NCI-H1105 (cell line): ENCODE results near the gene KCTD1.

Experiments used
- DNase-seq: peaks from one replicate; lab custom pipeline; 2025; lab: John Stamatoyannopoulos, UW

The KCTD1 gene

DNA sequence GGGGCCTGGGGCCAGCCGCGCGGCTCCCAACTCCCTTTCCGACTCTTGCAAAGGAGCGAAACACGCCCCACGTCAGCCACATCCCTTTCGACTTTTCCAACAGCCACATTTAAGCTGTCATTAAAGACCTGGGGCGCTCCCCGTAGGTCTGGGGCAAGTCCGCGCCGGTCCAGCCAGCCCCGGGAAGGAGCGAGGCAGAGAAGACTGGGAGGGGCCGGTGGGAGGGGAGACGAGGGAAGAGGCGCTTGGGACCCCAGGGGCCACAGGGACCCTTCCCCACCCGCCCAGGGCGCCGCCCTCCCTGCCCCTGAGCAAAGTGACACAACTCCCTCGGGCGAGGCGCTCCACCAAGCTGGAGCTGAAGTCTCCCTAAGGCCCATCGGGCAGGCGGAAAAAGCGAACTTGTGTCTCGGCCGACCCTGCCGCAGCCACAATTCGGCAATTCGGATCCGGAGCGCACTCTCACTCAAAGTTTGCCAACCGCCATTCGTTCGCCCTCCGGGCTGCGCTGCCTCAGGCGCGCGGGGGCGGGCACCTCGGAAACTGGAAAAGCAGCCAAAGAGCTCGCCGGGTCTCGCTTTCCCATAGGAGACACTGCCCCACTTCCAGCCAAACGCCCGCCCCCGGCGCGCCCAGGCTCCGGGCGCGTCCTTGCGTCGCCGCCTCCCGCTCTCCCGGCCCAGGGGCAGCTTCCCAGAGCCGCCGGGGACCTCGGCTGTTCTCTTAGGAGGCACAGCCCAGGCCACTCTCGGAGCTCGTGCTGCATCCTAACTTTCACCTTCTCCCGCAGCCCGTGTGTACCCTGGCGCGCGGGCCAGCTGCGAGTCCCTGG, 1.1 kb upstream of the KCTD1 start:
- peak; percentile 70 for DNase-seq

DNA sequence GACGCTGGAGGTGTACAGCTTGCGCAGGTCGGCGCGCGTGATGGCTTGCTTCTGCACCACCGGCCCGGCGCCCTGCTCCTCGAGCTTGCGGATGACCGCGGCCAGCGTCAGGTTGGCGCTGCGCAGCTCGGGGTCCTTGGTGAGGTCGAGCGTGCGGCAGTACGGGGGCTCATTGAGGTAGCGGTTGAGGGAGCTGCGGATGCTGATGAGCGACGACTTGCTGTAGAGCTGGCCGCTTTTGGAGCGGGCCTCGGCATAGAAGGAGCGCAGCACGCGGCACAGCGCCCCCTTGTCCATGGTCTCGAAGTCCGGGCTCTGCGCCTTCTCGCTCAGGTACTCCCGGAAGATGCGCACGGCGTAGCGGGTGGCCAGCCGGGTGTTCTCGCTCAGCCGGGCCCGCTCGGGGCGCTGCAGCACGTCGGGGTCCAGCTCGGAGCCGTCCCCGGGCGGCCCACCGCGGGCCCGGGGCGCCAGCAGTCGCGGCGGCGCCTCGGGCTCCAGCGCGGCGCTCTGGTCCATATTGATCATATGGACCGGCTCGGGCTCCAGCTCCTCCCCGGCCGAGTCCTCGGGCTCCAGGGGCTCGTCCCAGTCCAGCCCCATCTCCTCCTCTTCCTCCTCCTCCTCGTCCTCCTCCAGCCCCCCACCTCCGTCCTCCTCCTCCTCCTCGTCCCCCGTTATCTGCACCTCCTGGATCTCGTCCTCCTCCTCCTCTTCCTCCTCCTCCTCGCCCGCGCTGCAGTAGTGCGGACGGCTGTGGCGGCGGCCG, 523 bp downstream of the KCTD1 start:
- no peak for DNase-seq

DNA sequence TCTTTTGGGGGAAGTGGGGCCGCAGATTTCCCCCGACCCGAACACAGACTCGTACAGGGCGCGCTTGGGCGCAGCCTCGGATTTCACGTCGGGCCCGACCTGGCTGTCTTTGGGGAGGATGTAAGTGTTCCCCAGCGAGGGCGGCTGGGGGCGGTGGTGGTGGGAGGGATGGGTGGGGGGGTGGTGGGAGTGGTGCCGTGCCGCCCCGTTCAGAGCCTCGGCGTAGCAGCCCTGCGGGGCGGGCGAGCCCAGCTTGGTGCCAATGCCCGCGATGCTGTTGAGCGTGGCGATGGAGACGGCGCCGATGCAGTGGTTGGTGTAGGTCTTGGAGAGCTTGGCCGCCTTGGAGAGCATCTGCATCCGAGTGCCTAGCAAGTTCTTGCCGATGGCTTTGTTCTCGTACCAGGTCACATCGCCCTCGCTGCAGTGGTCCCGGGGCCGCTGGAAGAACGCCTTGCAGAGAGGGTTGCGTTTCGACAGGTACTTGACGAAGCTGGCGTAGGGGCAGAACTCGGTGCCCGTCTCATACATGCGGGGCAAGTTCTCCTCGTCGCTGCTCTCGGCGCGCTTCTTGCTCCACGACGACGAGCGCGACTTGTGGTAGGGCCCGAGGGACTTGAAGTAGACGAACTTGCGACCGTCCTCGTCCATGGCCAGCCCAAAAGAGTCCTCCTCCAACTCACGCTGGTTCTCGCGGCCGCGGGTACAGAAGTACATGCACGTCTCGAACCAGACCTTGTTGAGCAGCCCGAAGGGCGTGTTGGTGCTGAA, 1.3 kb downstream of the KCTD1 start:
- no peak for DNase-seq

DNA sequence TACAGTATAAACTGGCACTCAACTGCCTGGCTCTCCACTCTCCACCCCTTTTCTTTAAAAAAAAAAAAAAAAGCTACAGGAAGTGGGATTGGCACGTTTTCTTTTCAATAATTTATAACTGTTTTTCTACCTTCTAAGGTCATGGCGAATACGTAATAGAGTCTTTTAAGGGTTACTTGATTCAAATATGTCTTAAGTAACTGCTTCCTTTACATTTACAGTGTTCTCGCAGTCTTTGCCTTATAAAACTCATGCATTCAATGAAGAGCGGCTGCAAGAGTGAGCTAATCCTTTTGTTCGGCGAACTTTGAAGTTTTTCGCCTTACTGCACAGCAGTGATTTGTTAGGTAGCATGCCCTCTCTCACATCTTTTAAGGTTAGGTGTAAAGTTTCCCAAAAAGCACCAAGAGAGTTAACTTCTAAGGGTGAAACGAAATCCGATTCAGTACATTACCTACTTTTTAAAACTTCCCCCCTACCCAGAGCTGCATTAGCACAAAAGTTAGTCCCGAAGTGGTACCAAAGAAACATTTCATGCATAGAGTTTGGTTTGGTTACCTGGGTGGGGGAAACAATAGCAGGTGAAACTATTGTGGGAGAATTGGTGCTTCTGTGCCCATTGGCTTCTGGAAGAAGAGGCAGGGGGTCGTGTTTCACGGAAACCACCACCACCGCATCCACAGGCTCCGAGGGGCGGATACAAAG, 2.0 kb downstream of the KCTD1 start:
- no peak for DNase-seq

DNA sequence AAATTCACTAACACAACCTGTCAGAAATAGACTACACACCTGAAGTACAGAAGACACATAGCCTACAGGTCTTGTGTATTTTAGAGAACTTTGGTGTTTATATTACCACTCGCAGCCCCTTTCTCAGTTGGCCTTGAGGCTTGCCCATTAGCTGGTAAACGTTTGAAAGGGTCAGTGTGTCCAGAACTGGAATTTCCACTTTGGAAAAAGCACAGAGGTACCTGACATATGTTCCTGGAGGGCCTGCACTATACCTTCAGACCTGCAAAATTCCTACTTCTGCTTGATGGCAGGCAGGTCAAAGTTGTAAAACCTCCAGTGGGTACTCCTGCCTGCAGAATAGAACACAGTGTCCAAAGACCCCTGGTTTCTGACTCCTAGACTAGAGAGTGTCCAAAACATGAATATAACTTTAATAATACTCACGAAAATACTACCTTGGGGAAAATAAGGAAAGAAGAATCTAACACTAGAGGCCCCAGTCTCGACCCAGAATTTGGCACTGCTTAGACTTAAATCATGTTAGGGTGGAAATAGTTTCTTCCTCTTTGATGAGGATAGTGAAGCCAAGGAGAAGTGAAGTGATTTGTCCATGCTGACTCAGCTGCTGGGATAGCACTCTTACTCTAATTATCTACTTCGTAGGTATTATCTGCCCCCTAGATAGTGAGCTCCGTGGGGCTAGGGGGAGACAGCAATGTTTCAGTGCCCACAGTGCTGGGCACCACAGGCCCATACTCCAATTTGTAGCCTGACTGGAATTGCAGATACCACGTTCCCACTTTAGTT, 2.8 kb downstream of the KCTD1 start:
- DNase-seq: no peak

DNA sequence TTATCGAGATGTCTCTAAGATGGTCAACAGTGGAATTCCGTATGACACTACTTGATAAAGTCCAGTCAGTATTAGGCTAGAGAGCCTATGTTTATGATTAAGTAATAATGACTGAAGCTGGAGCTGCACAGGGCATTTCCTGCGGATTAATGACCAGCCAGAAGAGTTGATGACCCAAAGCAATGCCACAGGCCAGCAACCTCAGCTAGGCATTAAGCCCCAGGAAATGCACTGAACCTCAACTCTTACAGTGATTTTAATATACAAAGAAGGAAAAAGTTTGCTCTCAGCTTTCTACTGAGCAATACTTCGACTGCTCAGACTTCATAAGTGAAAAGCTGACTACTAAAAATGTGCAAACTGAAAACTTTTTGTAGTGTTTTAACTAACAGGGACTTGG, 3.9 kb downstream of the KCTD1 start:
- no peak for DNase-seq

DNA sequence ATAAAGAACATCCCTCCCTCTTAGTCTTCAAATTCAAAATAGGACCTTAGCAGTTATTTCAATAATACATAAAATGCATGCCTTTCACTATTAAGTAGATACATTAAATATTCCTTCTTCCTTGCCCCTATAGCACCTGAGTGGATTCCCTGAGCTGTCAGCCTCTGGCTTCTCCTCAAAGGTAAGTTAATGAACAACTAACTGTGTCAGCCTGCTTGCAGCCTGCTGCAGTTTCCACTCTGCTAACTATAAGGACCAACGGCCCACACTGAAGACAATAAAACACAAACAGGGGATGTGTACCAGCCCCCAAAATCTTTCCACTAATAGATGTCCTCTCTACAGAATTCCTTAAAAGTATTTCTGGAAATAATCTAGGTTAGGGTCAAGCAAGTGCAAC, 5.0 kb downstream of the KCTD1 start:
- DNase-seq: no peak

DNA sequence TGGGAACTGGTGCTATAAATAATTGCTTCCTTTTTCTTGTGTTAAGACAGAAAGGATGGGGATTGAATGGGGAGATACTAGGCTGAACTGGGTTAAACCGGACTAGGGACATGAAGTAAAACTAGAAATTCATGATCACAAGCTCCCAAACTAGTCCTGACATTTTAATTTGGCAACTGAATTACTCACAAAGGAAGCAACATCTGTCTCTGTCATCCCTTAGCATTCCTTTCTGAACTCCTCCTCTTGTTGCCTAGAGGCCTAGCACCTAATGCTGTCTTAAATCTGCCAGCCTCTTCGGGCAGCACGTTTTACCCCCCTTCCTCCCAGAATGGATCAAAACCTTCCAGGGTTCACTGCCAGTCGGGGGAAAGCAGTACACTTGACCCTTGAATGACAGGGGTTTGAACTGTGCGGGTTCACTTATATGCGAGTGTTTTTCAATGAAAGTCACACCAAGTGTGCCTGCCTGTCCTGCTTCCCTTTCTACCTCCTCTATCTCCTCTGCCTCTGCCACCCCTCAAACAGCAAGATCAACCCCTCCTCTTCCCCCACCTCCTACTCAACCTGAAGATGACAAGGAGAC, 8.2 kb downstream of the KCTD1 start:
- DNase-seq: no peak

DNA sequence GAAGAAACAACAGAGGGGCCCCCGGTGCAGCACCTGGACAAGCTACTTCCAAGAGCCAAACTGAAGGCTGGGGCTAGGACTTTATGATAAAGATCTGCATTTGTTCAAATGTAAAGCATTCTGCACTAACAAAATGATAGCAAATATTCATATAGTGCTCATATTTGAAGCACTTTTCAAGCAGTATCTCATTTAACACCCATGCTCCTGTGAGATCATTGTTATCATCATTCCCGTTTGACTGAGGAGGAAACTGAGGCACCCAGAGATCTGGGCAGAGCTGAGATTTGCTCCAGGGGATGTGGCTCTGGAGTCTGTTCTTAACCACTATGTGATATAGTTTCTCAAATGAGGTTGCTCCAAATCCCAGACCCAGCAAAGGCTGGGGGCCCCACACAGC, 9.8 kb downstream of the KCTD1 start:
- no peak for DNase-seq

DNA sequence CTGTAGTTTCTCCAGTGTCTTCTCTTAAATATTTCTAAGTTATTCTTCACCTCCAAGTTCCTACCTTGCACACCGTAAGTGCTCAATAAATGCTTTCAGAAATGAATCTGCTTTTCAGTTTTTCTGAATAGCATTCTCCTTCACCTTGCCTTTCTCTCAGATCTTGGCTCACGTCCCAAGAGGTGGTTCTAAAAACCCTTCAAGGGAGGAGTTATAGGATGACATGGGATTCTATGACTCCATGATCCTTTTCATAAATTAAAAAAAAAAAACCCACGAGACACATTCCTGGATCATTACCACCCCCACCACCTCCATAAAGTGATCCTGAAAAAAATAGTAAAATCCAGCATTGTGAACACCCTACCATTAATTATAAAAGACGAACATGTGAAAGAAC, 11.7 kb downstream of the KCTD1 start:
- no peak for DNase-seq

DNA sequence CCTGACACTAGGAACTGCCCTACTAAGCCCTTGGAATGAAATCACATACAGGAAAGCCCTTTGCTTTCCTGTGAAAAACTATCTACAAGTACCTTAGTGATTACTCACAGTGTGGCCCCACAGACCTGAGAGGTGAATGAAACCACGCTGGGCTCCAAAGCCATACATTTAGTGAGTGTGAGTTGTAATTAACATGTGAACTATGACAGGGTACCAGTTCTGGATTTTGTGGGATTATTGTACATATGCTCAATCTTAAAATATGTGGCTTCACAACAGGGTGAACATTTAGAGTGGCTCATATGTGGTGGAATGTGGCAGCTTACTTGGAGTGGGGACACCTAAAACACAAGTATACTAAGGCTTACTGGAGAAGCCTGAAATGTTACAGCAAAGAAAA, 12.3 kb downstream of the KCTD1 start:
- DNase-seq: no peak

DNA sequence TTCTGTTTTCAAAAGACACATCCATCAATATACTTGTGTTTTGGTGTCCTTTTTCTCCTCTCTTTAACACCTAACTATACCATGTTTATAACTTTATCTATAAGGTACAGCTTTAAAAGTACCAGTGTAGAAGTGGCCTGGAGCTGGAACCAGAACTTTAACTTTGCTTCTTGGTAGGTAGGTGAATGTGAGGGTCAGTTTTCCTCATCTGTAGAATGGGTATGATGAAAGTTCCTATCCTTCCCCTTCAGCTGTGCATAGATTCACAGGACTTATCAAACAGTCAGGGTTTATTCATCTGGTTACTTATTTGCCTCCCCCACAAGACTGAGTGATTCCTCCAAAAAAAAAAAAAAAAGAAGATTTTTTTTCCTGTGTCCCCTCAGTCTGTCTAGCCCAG, 12.7 kb downstream of the KCTD1 start:
- no peak for DNase-seq

DNA sequence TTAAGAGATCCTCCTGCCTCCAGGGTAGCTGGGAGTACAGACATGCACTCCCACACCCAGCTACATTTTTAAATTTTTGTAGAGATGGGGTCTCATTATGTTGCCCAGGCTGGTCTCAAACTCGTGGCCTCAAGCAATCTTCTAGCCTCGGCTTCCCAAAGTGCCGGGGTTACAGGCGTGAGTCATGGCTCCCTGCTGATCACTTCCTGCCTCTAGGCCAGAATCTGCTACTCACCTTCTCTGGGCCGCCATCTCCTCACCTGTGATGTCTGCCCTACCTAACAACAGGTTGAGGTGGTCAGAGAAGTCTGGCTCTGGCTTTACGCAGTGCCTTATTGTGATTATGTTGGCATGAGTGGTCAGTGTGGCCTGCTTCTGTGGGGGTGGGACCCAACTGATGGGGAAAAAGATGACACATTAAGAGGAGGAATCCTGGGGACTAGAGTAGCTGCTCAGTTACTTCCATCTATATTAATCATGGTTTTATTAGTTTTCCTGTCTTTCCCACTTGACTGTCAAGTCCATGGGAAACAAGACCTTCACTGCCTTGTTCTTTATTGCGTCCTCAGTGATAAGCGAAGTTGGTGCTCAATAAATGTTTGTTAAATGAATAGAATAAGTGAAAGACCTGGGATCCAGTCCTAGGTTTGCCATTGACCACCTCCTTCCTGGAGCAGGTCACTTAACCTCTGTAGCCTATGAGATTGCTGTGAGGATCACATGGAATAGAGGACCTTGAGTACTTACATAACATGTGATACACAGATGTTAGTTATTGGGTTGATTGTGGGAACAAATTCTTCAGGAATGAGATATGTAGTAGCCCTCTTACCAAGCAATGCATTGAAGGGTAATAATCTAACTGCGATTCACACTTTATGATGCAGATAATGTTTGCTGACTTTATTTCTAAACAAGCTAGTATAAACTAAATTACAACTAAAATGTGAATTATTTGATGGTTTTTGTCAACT, 15.7 kb downstream of the KCTD1 start:
- no peak for DNase-seq

DNA sequence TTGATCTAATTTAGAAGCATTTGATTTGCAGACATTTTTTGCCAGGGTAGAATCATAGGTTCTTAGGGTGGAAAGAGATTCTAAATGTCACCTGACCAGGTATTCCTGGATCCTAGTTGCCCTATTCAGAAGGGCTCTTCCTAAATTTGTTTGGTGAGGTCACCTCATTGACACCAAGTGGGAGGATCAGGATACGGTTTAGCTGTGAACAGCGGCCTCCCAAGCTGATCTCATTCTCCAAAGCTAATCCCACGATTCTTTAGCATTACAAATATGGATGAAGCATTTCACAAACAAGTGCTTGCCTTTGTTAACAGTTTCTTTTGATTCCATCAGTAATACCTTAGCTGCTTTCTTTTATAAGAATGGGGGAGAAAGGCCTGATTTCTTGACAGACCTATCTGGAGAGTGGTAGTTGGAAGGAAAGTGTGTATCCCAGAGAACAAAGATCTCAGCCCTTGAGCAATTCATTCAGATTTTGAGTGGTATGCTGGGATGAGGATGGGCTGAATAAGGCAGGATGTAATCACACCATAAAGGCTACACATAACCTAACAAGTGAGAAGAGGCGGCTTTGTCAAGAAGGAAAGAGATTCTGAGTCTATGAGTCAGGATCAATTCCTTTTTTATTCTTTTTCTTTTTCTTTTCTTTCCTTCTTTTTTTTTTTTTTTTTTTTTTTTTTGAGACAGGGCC, 16.6 kb downstream of the KCTD1 start:
- DNase-seq: no peak

DNA sequence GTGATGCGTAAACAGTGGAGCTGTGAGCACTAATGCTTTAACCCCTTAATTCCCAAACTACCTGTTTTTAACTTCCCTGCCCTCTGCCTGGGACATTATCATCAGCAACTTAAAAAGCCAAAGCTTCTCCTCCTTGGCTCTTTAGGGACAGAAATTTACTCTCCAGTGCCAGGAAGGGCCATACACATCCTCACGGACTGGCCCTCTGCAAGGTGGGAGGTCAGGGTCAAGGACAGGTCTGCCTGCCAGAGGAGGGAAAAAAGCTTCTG, 21.5 kb downstream of the KCTD1 start:
- DNase-seq: no peak

DNA sequence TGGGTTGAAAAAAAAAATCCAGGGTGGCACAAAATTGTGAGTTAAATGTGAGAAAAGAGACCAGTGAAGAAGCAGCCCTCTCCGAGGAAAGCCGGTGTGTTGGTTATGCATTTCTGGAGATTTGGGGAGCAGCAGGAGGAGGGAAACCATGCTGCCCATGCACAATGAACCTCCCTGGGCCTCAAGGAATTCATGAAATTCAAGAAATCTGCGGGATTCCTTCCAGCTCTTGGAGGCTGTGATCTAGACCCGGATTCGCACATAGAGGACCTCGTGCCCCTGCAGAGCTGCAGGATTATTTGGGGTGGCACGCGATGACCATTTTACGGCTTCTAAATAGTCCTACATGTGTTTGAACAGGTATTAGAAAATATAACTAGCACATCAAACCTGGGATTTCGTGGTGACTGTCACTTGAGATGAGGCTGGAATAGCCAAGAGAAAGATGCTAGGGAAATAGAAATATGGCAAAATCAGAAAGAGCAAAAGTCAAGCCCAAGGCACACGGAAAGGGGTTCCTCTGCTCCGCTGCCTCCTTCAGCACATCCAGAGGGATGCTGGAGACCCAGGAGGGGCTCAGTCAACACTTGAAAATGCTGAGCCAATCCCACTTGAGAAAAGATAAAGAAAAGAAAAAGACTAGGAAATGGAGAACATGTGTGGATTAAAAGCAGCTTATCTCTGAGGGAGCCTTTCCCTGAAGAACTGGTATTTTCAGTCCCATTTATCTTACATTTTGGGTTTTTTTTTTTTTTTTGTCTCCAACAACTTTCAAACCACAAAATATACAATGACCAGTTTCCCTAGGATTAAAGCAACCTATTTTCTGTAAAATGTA, 22.0 kb downstream of the KCTD1 start:
- DNase-seq: no peak

DNA sequence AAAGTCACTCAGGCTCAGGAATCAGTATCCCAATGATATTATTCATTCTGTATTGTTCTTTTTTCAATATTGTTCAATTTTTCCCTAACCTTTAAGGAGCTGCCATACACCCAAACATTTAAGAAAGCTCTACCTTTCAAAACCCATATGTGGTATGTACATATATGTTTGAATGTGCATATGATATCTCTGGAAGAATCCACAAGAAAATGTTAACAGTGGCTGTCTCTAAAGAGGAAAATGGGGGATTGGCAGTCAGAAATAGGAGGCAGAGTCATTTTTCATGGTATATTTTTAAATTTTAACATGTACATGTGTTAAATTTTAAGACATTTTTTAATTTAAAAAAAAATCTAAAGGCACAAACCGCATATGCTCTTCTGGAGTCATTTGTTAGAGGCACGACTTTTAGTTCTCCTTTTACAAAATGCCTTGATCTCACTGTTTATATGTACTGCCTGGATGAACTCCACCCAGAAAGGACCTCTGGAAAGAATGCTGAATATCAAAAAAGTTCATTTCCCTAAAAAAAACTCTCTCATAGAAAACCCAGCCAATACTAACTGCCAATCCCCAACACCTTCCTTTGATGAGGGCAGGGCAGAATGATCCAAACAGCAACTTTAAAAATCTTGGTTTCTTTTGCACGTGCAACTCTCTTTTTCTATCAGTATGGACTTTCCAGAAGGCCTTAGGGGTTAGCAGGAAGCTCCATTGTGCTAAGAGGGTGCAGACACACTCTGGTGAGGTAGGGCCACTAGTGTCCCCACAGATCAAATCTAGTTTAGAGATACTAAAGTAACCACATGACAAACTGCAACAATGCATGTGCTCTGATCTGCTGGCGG, 23.6 kb downstream of the KCTD1 start:
- no peak for DNase-seq

DNA sequence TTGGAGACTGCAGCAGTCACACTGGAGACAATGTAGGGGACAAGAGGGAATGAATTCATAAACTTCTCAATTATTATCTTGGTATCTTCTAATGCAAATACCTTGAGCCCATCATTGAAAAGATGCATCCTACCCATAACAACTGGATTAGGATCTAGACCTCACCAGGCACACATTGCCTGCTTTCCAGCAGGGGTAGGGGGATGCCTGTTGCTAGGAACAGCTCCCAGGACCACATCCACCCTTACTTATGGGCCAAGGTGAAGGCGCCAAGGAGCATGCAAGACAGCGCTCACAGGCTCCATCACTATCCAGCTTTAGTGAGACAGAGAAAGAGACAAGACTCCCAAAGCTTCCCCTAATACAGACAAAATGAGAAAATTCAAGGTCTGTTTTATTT, 24.4 kb downstream of the KCTD1 start:
- DNase-seq: no peak
